Posterior vena cava (tissue), 2 donors: ENCODE measurements around the gene TRA2A. TPM values are rescaled to one million over a fixed set of nuclear protein-coding genes. Genes with fewer than 3 reads are reported as not detected.

Source experiments
- DNase-seq: peaks from one replicate; pipeline ENCODE4 v3.0.0-alpha.2; 2020; ENCODE audit warnings: low spot score
- intact Hi-C, 2 donors: fragments of 100-400 bp; cut with DNase I; formaldehyde crosslinking; loops; one replicate each; pipeline versions ENCODE4 v1.14.1 to v1.14.2; 2022 to 2023
- total RNA-seq, 2 donors: library from RNA; stranded (reverse); fragmentation: NEBNext Ultra II Directional; extraction: Animal tissue kit (Norgen Biotek cat#: 25700); gene quantifications; one replicate each; pipeline ENCODE4 v1.2.1, GENCODE V29; 2021
- donor health status: DM: yes; HTN: yes; CAD: no.
- donor health status: DM: yes; HTN: yes; CAD: no.

Gene TRA2A
- total RNA-seq, 2 donors from 2014 or later: 51.1 to 52.2 TPM

GRCh38 chr7:23473844-23474093 is 58.0 kb downstream of the TRA2A start:
- DNase-seq: no peak
- intact Hi-C loops: no loop called here

- intact Hi-C loops: no loop called here
- no peak for DNase-seq
These were observed 58.6 kb downstream of the TRA2A start for GRCh38 chr7:23472956-23473843.

- no peak for DNase-seq
- intact Hi-C loops: no loop called here
These were observed 59.2 kb downstream of the TRA2A start for GRCh38 chr7:23472556-23472955.

DNA sequence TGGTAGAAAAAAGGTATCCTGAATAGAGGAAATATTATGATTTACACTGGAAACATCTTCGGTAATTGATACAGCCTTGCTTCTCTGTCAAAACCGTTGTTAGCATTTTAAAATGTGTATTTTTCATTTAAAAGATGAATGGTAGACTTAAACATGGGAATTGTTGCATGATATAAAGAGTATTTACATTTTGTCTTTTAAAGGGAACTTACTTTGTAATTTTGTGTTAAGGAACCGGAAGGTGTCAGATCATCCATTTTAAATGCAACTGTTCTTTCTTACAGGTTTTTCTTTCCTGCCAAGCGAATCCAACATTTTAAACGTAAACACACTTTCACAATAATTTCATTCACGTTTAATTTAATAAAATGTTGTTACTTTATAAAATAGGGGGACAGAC is 59.7 kb downstream of the TRA2A start:
- intact Hi-C loops: no loop called here
- no peak for DNase-seq

GRCh38 chr7:23471106-23471859 is 60.5 kb downstream of the TRA2A start:
- no peak for DNase-seq
- intact Hi-C loops: no loop called here

- intact Hi-C loops: no loop called here
- no peak for DNase-seq
These were observed 61.3 kb downstream of the TRA2A start, which contains the start of gene IGF2BP3 for GRCh38 chr7:23470330-23471105. IGF2BP3 (minus strand) TSS chr7:23470491; CDS start chr7:23470110, 381 bp downstream.

- no peak for DNase-seq
- intact Hi-C loops: no loop called here
These were observed 61.9 kb downstream of the TRA2A start for GRCh38 chr7:23469961-23470250.

DNA sequence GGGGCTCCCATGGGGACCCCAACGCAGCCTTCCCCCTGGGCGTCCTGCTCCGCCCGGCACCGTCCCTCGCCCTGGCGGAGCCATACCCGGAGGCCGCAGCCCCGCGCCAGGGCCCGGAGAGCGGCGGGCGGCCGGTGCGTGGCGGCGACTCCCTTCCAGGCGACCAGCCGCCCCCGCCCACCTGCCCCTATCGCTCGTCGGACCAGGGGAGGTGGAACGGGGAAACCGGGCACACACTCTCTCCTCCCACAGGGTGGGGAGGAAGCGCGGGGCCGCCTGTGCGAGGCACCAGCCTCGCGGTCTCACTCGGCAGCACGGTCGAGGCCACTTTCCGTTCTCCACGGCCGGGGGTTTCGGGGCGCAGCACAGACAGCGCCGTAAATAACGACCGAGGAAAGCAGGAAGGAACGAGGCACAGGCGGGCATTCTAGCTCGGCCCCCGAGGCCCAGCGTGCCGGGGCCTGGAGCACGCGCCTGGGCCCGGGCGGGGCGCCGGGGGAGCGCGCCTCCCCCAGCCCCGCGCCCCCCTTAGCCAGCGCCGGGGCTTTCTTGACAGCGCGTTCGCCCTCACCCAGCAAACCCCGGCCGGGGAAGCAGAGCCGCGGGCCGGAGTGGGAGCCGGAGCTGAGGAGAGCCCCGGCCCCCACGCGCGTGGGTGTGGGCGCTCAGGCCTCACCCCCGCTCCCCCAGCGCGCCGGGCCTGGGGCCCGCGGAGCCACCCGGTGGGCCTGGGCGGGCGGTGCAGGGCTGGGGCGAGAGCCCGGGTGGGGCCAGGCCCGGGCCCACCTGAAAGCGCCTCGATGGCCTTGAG is 62.4 kb downstream of the TRA2A start:
- DNase-seq: no peak

GRCh38 chr7:23468526-23469149 is 63.1 kb downstream of the TRA2A start:
- intact Hi-C loops: no loop called here
- DNase-seq: no peak

More for the DNA sequence above, 62.4 kb downstream of the TRA2A start:
- intact Hi-C loops: no loop called here

DNA sequence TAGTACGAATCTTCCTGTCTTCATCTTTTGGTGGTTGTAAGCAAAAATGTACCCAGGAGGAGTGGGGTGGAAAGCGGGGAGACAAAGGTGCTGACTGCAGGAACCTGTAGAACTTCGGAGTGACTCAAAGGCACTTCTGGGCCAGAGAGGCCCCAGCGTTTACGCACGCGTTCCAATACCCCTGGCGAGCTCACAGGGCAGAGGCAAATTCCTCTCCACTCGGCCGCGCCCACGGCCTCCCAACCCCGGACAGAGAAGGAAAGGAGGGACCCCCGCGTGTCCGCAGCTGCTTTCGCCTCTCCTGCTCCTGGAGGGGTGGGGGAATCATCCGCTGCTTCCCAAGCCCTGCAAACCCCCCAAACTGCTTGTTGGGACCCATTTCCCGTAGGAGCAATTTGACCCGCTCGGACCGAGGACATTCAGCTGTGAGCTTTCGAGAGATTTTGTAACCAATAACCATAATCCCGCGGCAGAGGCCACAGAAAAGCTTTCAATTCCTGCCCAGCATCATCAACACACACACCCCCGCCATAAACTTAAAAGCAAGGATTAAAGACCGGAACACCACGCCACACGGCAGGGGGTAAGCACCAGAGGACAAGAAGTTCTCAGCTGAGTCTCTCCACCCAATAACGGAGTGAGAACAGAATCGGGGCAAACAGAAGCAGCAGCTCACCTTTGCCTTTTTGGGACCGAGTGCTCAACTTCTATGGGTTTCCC is 63.8 kb downstream of the TRA2A start:
- no peak for DNase-seq
- intact Hi-C loops: no loop called here

DNA sequence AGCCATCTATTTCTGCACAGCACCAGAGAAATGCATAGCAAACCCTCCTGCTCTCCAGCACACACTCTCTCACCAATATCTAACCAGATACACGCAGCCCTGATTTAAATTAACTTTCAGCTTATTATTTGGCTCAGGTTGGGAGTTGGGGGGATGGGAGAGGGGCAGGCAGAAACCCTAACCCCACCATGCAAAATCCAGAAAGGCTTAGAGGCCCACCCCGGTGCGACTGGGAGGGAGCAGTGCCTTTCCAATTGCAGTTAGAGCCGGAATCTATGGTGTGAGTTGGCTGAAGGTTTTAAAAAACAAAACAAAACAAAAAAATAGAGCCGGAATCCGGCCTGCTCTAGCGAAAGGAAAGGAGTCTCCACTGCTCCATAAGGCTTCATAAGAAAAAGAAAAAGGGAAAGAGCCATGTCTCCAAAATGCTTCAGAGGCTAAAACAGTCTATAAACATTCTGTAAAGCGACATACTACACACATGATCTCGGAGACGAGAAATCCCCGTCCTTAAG is 64.4 kb downstream of the TRA2A start:
- DNase-seq: no peak
- intact Hi-C loops: no loop called here

- DNase-seq: no peak
- intact Hi-C loops: no loop called here
These were observed 68.9 kb downstream of the TRA2A start for GRCh38 chr7:23462846-23463245.

GRCh38 chr7:23458044-23458443 is 73.7 kb downstream of the TRA2A start:
- intact Hi-C loops: no loop called here

DNA sequence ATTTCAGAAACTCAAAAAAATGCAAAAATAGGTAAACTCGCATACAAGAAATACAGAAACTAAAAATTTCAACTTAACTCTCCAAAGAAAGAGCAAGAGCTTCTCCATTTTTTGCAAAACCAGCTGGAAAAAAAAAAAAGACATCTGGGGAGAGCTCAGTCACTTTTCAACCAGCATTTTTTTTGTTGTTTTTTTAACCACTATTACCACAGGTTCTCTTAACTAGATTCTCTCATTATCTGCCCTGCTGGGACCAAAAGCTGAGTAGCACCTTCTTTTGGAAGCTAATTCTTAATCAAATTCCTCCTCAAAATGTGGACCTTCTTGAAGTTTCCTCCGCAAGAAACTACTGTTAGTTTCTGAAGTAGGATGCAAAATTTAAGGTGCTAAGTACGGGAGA is 75.7 kb downstream of the TRA2A start:
- intact Hi-C loops: no loop called here
- DNase-seq: no peak

More at GRCh38 chr7:23458044-23458443, 73.7 kb downstream of the TRA2A start:
- no peak for DNase-seq

GRCh38 chr7:23454881-23455526 is 76.8 kb downstream of the TRA2A start:
- intact Hi-C loops: no loop called here

More at GRCh38 chr7:23454881-23455526, 76.8 kb downstream of the TRA2A start:
- DNase-seq: no peak
